ENCODE measurements around the gene ATP5ME. TPM values are rescaled to one million over a fixed set of nuclear protein-coding genes. Genes with fewer than 3 reads are reported as not detected.

ATP5ME gene
- total and polyA plus RNA-seq, 2 of the 13 experiments (the other 11 are each of a cell fraction or from before 2014, with no cell fraction given), result 305 to 753 TPM

- no peak for TF ChIP-seq PHF21A (CRISPR knock-in tag; IDR thresholded peaks at IDR 0.05)
Measured at GRCh38 chr4:666822-667544, 7.1 kb downstream of the ATP5ME start (continued).

DNA sequence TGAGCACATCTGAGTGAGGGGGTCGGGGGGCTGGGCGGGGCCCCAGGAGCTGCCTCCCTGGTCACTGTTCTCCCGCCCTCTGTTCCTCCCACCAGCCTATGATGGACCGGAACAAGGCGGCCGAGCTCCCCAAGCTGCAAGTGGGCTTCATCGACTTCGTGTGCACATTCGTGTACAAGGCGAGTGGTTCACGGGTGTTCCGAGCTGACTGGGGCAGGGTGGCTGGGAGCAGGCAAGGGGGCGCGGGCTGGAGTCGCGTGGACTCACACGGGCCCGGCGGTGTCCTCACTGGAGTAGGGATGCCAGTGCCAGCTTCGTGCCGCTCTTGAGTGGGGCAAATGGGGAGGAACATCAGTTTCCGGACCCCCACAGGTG, 7.7 kb downstream of the ATP5ME start:
- Histone ChIP-seq H3K4me1 (ENCODE audit: insufficient read depth, low read length) (peaks cover 24% of the 10 kb centered on the region), H3K36me3 (replicated peaks in 1 of 2; ENCODE audit: control insufficient read depth in 1 of 2, insufficient read depth in 2 of 2, low read length in 2 of 2) (peaks cover 0 to 1% of the 10 kb centered on the region in 2 experiments; a peak in 1 of 5 replicates), H3K4me3 (replicated peaks in 1 of 3; ENCODE audit: insufficient read depth in 1 of 3, low read depth in 2 of 3, low read length in 3 of 3) (peak overlapping the region in 1 of 3 experiments; percentile 50; a peak in 1 of 6 replicates), H2AFZ (ENCODE audit: low read length) (no peak overlapping the region), H3K27me3 (ENCODE audit: control insufficient read depth in 1 of 2, insufficient read depth in 2 of 2, low read length in 2 of 2) (peaks cover 3 to 33% of the 10 kb centered on the region in 2 experiments; a peak in 4 of 5 replicates), H3K9ac (ENCODE audit: insufficient read depth, low read depth, low read length) (no peak overlapping the region), H4K20me1 (ENCODE audit: insufficient read depth, low read length) (no peaks in the 10 kb centered on the region), H3K27ac (ENCODE audit: extremely low read length, insufficient read depth, low read length) (no peak overlapping the region), H3K4me2 (ENCODE audit: low read depth, low read length) (peak overlapping the region; percentile 55; the same call in 1 of the 2 replicates), H3K9me3 (ENCODE audit: low read length) (no peaks in the 10 kb centered on the region), H3K79me2 (ENCODE audit: insufficient read depth, low read length) (no peaks in the 10 kb centered on the region)
- ATAC-seq (peak; percentile 7; the same call in 1 of the 3 replicates), FAIRE-seq (no peak), DNase-seq (ENCODE audit: low spot score) (no peak)
- TF ChIP-seq E2F2 (CRISPR knock-in tag; IDR thresholded peaks at IDR 0.05; ENCODE audit: borderline replicate concordance), result no peak
- TF ChIP-seq, protein P1, sequence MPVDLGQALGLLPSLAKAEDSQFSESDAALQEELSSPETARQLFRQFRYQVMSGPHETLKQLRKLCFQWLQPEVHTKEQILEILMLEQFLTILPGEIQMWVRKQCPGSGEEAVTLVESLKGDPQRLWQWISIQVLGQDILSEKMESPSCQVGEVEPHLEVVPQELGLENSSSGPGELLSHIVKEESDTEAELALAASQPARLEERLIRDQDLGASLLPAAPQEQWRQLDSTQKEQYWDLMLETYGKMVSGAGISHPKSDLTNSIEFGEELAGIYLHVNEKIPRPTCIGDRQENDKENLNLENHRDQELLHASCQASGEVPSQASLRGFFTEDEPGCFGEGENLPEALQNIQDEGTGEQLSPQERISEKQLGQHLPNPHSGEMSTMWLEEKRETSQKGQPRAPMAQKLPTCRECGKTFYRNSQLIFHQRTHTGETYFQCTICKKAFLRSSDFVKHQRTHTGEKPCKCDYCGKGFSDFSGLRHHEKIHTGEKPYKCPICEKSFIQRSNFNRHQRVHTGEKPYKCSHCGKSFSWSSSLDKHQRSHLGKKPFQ (CRISPR knock-in tag; IDR thresholded peaks at IDR 0.05; ENCODE audit: insufficient replicate concordance), result no peak
- TF ChIP-seq ZNF292 (CRISPR knock-in tag; IDR thresholded peaks at IDR 0.05; ENCODE audit: borderline replicate concordance, low read depth), result no peak
- no peak for TF ChIP-seq TBX2 (CRISPR knock-in tag; IDR thresholded peaks at IDR 0.05; ENCODE audit: borderline replicate concordance)
- TF ChIP-seq DNMT1 (CRISPR knock-in tag; IDR thresholded peaks at IDR 0.05), result no peak
- no peak for TF ChIP-seq ZNF781 (CRISPR knock-in tag; IDR thresholded peaks at IDR 0.05; ENCODE audit: borderline replicate concordance, not compliant biosample characterization)
- TF ChIP-seq ZNF224 (CRISPR knock-in tag; IDR thresholded peaks at IDR 0.05), result no peak
- TF ChIP-seq ZNF234 (CRISPR knock-in tag; conservative IDR thresholded peaks at IDR 0.05), result no peak
- no peak for TF ChIP-seq ZBTB7B (CRISPR knock-in tag; IDR thresholded peaks at IDR 0.05)
- no peak for TF ChIP-seq RNF2 (conservative IDR thresholded peaks at IDR 0.05; ENCODE audit: low read depth)
- TF ChIP-seq, protein P2, sequence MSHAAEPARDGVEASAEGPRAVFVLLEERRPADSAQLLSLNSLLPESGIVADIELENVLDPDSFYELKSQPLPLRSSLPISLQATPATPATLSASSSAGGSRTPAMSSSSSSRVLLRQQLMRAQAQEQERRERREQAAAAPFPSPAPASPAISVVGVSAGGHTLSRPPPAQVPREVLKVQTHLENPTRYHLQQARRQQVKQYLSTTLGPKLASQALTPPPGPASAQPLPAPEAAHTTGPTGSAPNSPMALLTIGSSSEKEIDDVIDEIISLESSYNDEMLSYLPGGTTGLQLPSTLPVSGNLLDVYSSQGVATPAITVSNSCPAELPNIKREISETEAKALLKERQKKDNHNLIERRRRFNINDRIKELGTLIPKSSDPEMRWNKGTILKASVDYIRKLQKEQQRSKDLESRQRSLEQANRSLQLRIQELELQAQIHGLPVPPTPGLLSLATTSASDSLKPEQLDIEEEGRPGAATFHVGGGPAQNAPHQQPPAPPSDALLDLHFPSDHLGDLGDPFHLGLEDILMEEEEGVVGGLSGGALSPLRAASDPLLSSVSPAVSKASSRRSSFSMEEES (CRISPR knock-in tag; IDR thresholded peaks at IDR 0.05), result no peak
- TF ChIP-seq DBP (CRISPR knock-in tag; IDR thresholded peaks at IDR 0.05; ENCODE audit: not compliant biosample characterization), result no peak
- TF ChIP-seq THAP11 (CRISPR knock-in tag; IDR thresholded peaks at IDR 0.05), result no peak
- TF ChIP-seq RCOR2 (CRISPR knock-in tag; IDR thresholded peaks at IDR 0.05), result no peak
- TF ChIP-seq ZFP62 (CRISPR knock-in tag; IDR thresholded peaks at IDR 0.05), result no peak
- TF ChIP-seq PTBP1 (IDR thresholded peaks at IDR 0.05; ENCODE audit: low read depth, low read length, poor library complexity, severe bottlenecking), result no peak
- no peak for TF ChIP-seq ZNF558 (CRISPR knock-in tag; IDR thresholded peaks at IDR 0.05; ENCODE audit: borderline replicate concordance)
- in situ Hi-C loops (cut with HindIII; ENCODE audit: extremely low pct_ligation_motif_present, low pct_unique_long_range_greater_than_20kb), result no loop called here
- BruUV-seq (replicated peaks), result no TSS peak
- WGBS (ENCODE audit: low lambda C conversion rate), result 47% methylated on average over 8 of the region's 22 CpGs
- ChIA-PET POLR2A (interaction anchor here (1.5 kb wide), 1 partner anchor 21 kb away, joined by 3 read pairs; no protein-coding TSS in a partner anchor), CTCF (ENCODE audit: low intra/inter-chr PET ratio, low total read pairs) (no interaction called here)
- intact Hi-C loops (cut with micrococcal nuclease; ENCODE audit: unreplicated experiment), result no loop called here

Measured in HepG2 (cell line).